ENCODE data around the gene LLCFC1. TPM values are rescaled to one million over a fixed set of nuclear protein-coding genes. Genes with fewer than 3 reads are reported as not detected.

Gene LLCFC1
- total and polyA plus RNA-seq, 2 experiments from 2014 or later, result not detected

GRCh38 chr7:142934056-142934455, 5.2 kb upstream of the LLCFC1 start:
- TF ChIP-seq CTCF (IDR thresholded peaks at IDR 0.05; ENCODE audit: low read depth, low read length), result no peak
- Histone ChIP-seq H3K27me3 (no peaks in the 10 kb centered on the region), H3K27ac (no peak overlapping the region), H3K4me1 (ENCODE audit: low read depth) (no peaks in the 10 kb centered on the region), H3K36me3 (no peaks in the 10 kb centered on the region), H3K4me3 (no peak overlapping the region), H3K9me3 (ENCODE audit: low read depth) (no peaks in the 10 kb centered on the region)
- no peak for DNase-seq (ENCODE audit: low read depth in 1 of 2, low spot score in 1 of 2)

GRCh38 chr7:142935941-142936565, 3.2 kb upstream of the LLCFC1 start:
- Histone ChIP-seq H3K4me1 (ENCODE audit: low read depth) (peaks cover 6% of the 10 kb centered on the region), H3K36me3 (no peaks in the 10 kb centered on the region), H3K27me3 (no peaks in the 10 kb centered on the region), H3K9me3 (ENCODE audit: low read depth) (no peaks in the 10 kb centered on the region), H3K27ac (no peak overlapping the region), H3K4me3 (no peak overlapping the region)
- DNase-seq (ENCODE audit: low read depth in 1 of 2, low spot score in 1 of 2), result no peak
- TF ChIP-seq CTCF (IDR thresholded peaks at IDR 0.05; ENCODE audit: low read depth, low read length), result no peak

- no peak overlapping the region for H3K27ac ChIP-seq
- H3K4me3 ChIP-seq, result no peak overlapping the region
- H3K27me3 ChIP-seq, result no peaks in the 10 kb centered on the region
- peaks cover 11% of the 10 kb centered on the region for H3K4me1 ChIP-seq (ENCODE audit: low read depth)
- no peak for DNase-seq (ENCODE audit: low read depth in 1 of 2, low spot score in 1 of 2)
- H3K36me3 ChIP-seq, result no peaks in the 10 kb centered on the region
- TF ChIP-seq CTCF (IDR thresholded peaks at IDR 0.05; ENCODE audit: low read depth, low read length), result no peak
- no peaks in the 10 kb centered on the region for H3K9me3 ChIP-seq (ENCODE audit: low read depth)
Observed at GRCh38 chr7:142938611-142939010, 673 bp upstream of the LLCFC1 start.

- H3K4me3 ChIP-seq, result no peak overlapping the region
- DNase-seq (ENCODE audit: low read depth in 1 of 2, low spot score in 1 of 2), result no peak
Observed at GRCh38 chr7:142940966-142941535, 1.8 kb downstream of the LLCFC1 start.

GRCh38 chr7:142941541-142941940, 2.3 kb downstream of the LLCFC1 start:
- no peak for DNase-seq (ENCODE audit: low read depth in 1 of 2, low spot score in 1 of 2)
- no peaks in the 10 kb centered on the region for H3K36me3 ChIP-seq
- no peaks in the 10 kb centered on the region for H3K27me3 ChIP-seq
- H3K4me3 ChIP-seq, result no peak overlapping the region
- H3K9me3 ChIP-seq (ENCODE audit: low read depth), result no peaks in the 10 kb centered on the region
- H3K27ac ChIP-seq, result peak overlapping the region; percentile 73
- H3K4me1 ChIP-seq (ENCODE audit: low read depth), result peaks cover 11% of the 10 kb centered on the region
- no peak for TF ChIP-seq CTCF (IDR thresholded peaks at IDR 0.05; ENCODE audit: low read depth, low read length)

More at GRCh38 chr7:142940966-142941535, 1.8 kb downstream of the LLCFC1 start:
- H3K9me3 ChIP-seq (ENCODE audit: low read depth), result no peaks in the 10 kb centered on the region
- H3K27ac ChIP-seq, result peak overlapping the region; percentile 73
- no peak for TF ChIP-seq CTCF (IDR thresholded peaks at IDR 0.05; ENCODE audit: low read depth, low read length)
- no peaks in the 10 kb centered on the region for H3K27me3 ChIP-seq
- H3K4me1 ChIP-seq (ENCODE audit: low read depth), result peaks cover 11% of the 10 kb centered on the region
- no peaks in the 10 kb centered on the region for H3K36me3 ChIP-seq
